A673 (cell line): ENCODE measurements around the gene SHROOM4.

Experiments used
- EZH2 ChIP-seq: fragments of 200-600 bp; sonication (generic); IDR thresholded peaks from 2 replicates; pipeline ENCODE4 v1.6.1; 2017; ENCODE audit warnings: borderline replicate concordance, low read depth, mild to moderate bottlenecking, mixed read lengths, antibody characterized with exemption, low read length; ENCODE audit not compliant: poor library complexity, severe bottlenecking
- TF ChIP-seq, protein P1 (sequence below): fragments of 300-800, 200-600 bp; sonication (generic); conservative IDR thresholded peaks from 2 replicates; pipeline ENCODE4 v1.5.1; 2017; ENCODE audit warnings: low read depth, mild to moderate bottlenecking, antibody characterized with exemption, low read length, moderate library complexity, mixed read lengths

- TF ChIP-seq, protein P1, sequence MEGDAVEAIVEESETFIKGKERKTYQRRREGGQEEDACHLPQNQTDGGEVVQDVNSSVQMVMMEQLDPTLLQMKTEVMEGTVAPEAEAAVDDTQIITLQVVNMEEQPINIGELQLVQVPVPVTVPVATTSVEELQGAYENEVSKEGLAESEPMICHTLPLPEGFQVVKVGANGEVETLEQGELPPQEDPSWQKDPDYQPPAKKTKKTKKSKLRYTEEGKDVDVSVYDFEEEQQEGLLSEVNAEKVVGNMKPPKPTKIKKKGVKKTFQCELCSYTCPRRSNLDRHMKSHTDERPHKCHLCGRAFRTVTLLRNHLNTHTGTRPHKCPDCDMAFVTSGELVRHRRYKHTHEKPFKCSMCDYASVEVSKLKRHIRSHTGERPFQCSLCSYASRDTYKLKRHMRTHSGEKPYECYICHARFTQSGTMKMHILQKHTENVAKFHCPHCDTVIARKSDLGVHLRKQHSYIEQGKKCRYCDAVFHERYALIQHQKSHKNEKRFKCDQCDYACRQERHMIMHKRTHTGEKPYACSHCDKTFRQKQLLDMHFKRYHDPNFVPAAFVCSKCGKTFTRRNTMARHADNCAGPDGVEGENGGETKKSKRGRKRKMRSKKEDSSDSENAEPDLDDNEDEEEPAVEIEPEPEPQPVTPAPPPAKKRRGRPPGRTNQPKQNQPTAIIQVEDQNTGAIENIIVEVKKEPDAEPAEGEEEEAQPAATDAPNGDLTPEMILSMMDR: no peak
- no peak for TF ChIP-seq EZH2
Observed at GRCh38 chrX:50779694-50780093, 34.3 kb downstream of the SHROOM4 start.
